GM12874 (cell line): ENCODE results near the gene REXO5.

ENCODE experiments used
- TF ChIP-seq, protein P1 (sequence below): IDR thresholded peaks from 2 replicates; pipeline ENCODE4 v1.5.1; 2011; ENCODE audit warnings: low read depth, mild to moderate bottlenecking, control low read depth, low read length, moderate library complexity; ENCODE audit not compliant: insufficient read depth

The REXO5 gene

DNA sequence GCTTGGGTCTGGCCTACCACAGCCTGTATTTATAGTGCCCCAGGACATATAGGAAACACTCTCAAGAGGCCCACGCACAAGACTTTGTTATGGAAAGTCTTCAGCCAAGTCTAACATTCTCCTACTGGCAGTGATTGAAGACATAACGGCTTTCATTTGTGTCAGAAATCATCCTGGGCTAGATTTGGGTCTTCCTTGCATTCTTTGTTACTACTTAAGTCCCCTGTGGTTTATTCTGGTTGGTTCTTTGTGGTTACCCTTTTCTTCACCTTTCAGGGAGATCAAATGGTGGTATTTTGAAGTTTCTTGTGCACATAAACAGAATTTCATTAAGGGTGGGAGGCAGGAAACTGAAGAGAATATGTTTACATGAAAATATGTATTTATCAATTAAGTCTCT lies 37.7 kb downstream of the REXO5 start:
- TF ChIP-seq, protein P1, sequence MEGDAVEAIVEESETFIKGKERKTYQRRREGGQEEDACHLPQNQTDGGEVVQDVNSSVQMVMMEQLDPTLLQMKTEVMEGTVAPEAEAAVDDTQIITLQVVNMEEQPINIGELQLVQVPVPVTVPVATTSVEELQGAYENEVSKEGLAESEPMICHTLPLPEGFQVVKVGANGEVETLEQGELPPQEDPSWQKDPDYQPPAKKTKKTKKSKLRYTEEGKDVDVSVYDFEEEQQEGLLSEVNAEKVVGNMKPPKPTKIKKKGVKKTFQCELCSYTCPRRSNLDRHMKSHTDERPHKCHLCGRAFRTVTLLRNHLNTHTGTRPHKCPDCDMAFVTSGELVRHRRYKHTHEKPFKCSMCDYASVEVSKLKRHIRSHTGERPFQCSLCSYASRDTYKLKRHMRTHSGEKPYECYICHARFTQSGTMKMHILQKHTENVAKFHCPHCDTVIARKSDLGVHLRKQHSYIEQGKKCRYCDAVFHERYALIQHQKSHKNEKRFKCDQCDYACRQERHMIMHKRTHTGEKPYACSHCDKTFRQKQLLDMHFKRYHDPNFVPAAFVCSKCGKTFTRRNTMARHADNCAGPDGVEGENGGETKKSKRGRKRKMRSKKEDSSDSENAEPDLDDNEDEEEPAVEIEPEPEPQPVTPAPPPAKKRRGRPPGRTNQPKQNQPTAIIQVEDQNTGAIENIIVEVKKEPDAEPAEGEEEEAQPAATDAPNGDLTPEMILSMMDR, result no peak

DNA sequence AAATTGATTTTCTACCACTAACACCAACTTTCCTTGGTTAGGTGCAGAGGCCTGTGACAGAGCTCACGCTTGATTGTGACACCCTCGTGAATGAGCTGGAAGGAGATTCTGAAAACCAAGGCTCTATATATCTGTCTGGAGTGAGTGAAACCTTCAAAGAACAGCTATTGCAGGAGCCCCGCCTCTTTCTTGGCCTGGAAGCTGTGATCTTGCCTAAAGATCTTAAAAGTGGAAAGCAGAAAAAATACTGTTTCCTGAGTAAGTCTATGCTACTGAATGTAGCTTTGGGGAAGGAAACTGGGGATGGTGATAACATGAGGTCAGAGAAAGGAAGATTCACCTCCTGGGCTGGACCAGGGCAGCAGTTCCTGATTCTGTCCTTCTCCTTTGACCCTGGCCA lies 38.3 kb downstream of the REXO5 start:
- TF ChIP-seq, protein P1, result no peak

DNA sequence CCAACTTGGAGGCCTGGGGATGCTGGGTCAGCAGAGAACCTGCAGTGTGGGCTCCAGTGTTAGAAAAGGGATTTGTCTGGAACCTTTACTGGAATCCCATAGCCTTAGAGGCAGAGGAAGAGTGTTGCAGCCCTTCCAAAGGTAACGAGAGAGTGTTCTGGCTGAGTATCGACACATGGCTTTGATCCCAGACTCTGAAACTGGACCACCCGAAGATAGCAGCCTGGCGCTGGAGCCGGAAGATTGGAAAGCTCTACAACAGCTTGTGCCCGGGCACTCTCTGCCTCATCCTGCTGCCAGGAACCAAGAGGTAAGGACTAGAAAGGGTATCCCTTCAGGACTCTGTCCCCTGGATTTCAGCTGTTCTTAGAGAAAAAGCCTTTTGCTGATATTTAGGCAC lies 39.7 kb downstream of the REXO5 start:
- TF ChIP-seq, protein P1, result no peak

DNA sequence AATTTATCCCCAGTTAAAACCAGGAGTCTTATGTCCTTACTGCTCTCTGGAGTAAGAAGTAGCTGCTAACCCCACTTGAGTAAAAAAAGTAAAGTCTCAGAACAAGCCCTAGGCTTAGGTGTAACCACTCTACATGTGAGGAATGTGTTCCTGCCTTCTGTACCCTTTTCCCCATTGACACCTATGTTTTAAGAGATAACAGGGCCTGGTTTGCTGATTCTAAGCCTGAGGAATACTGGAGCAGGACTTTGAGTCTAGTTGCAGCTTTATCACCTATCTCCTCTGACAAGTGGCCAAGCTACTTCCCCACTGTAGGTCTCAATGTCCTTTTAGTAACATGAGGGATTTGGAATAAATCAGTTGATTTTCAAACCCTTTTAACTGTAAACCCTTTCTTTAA lies 40.2 kb downstream of the REXO5 start:
- TF ChIP-seq, protein P1, result no peak

DNA sequence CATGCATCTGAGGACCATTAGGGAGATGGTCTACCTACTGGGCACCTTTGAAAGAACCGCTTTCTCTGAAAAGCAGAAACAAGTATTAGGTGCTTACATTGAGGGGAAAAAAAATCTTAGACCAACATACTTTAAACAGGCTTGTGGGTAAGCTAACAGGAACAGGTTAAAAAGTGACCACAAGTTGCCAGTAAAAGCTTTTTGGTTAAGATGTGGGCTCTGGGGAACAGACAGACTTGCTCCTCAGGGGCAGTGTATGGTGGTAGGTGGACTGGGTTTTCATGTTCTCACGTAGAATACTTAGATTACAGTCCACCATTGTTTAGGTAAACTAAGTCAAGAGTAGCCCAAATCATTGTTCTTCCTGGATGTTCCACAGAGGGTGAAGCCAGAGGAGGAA lies 41.2 kb downstream of the REXO5 start:
- TF ChIP-seq, protein P1, result no peak

DNA sequence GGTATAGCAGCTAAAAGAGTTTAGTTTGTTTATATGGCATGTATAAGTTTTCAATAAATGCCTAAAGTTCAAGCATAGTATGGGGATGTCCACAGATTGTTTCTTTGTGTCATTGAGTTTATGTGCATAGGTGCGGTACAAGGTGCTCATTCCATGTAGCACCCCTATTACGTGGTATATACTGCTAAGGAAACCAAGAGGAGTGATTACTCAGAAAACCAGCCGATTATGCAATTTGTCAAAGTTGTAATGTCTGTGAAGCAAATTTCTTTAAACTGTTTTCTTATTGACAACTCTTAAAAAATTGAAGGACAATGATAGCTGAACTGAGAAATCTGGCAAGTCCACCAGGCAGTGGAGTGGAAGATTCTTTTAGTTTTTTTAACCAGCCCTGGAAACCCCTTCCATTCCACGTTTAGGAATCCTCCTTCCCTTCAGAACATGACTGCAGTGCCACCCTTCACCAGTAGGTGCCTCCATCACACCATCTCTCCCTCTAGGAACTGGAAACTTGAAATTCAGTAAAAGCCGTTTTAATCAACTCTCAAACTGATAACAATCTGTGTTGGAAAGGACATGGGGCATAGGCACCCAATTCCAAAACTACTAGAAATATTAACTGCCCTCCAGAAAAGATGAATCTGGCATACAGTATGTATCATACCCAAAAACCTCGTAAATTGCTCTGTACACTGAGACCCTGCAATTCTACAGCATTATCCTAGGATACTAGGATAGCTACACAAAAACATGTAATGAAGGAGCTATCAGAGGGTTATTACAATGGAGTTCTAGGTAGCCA lies 43.5 kb downstream of the REXO5 start:
- TF ChIP-seq, protein P1, result peak; percentile 93

DNA sequence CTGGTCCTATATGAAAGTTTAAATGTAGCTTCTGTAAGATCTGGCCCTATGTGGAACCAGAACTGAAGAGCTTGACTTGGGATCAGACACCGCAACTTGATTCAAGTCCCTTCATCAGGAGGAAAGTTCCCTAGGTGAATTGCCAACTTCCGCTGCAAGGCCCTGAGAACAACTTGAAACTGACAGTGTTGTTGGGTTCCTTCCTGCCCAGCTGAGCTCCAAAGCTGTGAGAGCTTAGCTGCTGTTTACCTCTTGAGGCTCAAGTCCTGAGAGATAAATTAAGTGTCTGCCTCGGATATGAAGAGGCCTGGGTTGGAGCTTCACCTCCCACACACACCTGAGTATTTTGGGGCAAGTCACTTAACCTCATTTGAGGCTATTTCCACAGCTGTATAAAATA lies 44.7 kb downstream of the REXO5 start:
- TF ChIP-seq, protein P1, result no peak
